ENCODE results near the gene PIAS1. TPM values are rescaled to one million over a fixed set of nuclear protein-coding genes. Genes with fewer than 3 reads are reported as not detected.

PIAS1 gene
- total and polyA plus RNA-seq, 2 donors (not counting 1 experiment from before 2014, with no cell fraction given): 28.8 to 87.3 TPM

GRCh38 chr15:68129072-68129471 is 75.0 kb downstream of the PIAS1 start:
- no peaks in the 10 kb centered on the region for H3K27me3 ChIP-seq (replicated peaks in 1 of 4; ENCODE audit: control extremely low read depth in 1 of 4, control insufficient read depth in 3 of 4, insufficient read depth in 4 of 4, low read length in 3 of 4)
- WGBS (ENCODE audit: insufficient coverage): no CpG with 5 or more reads among the region's 3 CpGs
- H2AFZ ChIP-seq (ENCODE audit: insufficient read depth, low read depth, low read length, poor library complexity, severe bottlenecking): no peak overlapping the region
- TF ChIP-seq EZH2 (IDR thresholded peaks at IDR 0.05; ENCODE audit: borderline replicate concordance, insufficient read depth, low read depth, low read length, poor library complexity, severe bottlenecking): no peak
- TF ChIP-seq, protein P1, sequence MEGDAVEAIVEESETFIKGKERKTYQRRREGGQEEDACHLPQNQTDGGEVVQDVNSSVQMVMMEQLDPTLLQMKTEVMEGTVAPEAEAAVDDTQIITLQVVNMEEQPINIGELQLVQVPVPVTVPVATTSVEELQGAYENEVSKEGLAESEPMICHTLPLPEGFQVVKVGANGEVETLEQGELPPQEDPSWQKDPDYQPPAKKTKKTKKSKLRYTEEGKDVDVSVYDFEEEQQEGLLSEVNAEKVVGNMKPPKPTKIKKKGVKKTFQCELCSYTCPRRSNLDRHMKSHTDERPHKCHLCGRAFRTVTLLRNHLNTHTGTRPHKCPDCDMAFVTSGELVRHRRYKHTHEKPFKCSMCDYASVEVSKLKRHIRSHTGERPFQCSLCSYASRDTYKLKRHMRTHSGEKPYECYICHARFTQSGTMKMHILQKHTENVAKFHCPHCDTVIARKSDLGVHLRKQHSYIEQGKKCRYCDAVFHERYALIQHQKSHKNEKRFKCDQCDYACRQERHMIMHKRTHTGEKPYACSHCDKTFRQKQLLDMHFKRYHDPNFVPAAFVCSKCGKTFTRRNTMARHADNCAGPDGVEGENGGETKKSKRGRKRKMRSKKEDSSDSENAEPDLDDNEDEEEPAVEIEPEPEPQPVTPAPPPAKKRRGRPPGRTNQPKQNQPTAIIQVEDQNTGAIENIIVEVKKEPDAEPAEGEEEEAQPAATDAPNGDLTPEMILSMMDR (IDR thresholded peaks at IDR 0.05): no peak
- no peak overlapping the region for H3K4me3 ChIP-seq (ENCODE audit: control extremely low read depth in 1 of 5, extremely low read depth in 1 of 5, insufficient read depth in 1 of 5, low read depth in 2 of 5, low read length in 4 of 5)
- peaks cover 62% of the 10 kb centered on the region for H4K20me1 ChIP-seq (ENCODE audit: control insufficient read depth, insufficient read depth, low read length, poor library complexity, severe bottlenecking)
- DNase-seq (no peak), ATAC-seq (ENCODE audit: low read depth) (no peak)
- Mint-ChIP-seq H3K4me3 (no peak overlapping the region), H3K27ac (no peak overlapping the region), H3K27me3 (no peaks in the 10 kb centered on the region), H3K4me1 (peaks cover 11% of the 10 kb centered on the region), H3K9me3 (ENCODE audit: insufficient read depth) (peaks cover 3% of the 10 kb centered on the region)
- intact Hi-C loops (cut with micrococcal nuclease): no loop called here
- POLR2A ChIA-PET: no interaction called here
- peaks cover 73% of the 10 kb centered on the region for H3K79me2 ChIP-seq (ENCODE audit: control insufficient read depth, insufficient read depth, low read length)
- CTCF ChIA-PET: no interaction called here
- no peak overlapping the region for H3K27ac ChIP-seq (ENCODE audit: low read length in 2 of 2)
- no peaks in the 10 kb centered on the region for H3K9me3 ChIP-seq (ENCODE audit: control extremely low read depth in 1 of 3, control insufficient read depth in 2 of 3, insufficient read depth in 1 of 3, low read length in 2 of 3)
- H3K36me3 ChIP-seq (replicated peaks in 1 of 2; ENCODE audit: control extremely low read depth in 1 of 2, control insufficient read depth in 1 of 2, extremely low read depth in 1 of 2, insufficient read depth in 2 of 2, low read length in 1 of 2): peaks cover 1 to 3% of the 10 kb centered on the region in 2 experiments
- H3K9ac ChIP-seq (ENCODE audit: low read length): no peak overlapping the region
- no peak overlapping the region for H3K4me2 ChIP-seq (replicated peaks; ENCODE audit: low read depth, low read length, poor library complexity, severe bottlenecking)
- no peaks in the 10 kb centered on the region for H3K4me1 ChIP-seq (ENCODE audit: control insufficient read depth in 2 of 2, insufficient read depth in 2 of 2, low read length in 2 of 2)

GRCh38 chr15:68130851-68131250 is 76.7 kb downstream of the PIAS1 start:
- H3K4me3 ChIP-seq (ENCODE audit: control extremely low read depth in 1 of 5, extremely low read depth in 1 of 5, insufficient read depth in 1 of 5, low read depth in 2 of 5, low read length in 4 of 5): no peak overlapping the region
- peaks cover 55% of the 10 kb centered on the region for H3K79me2 ChIP-seq (ENCODE audit: control insufficient read depth, insufficient read depth, low read length)
- H3K27ac Mint-ChIP-seq: no peak overlapping the region
- H3K9me3 ChIP-seq (ENCODE audit: control extremely low read depth in 1 of 3, control insufficient read depth in 2 of 3, insufficient read depth in 1 of 3, low read length in 2 of 3): no peaks in the 10 kb centered on the region
- H2AFZ ChIP-seq (ENCODE audit: insufficient read depth, low read depth, low read length, poor library complexity, severe bottlenecking): no peak overlapping the region
- no peaks in the 10 kb centered on the region for H3K27me3 ChIP-seq (replicated peaks in 1 of 4; ENCODE audit: control extremely low read depth in 1 of 4, control insufficient read depth in 3 of 4, insufficient read depth in 4 of 4, low read length in 3 of 4)
- no peak overlapping the region for H3K4me2 ChIP-seq (replicated peaks; ENCODE audit: low read depth, low read length, poor library complexity, severe bottlenecking)
- POLR2A ChIA-PET: no interaction called here
- peaks cover 1% of the 10 kb centered on the region for H3K9me3 Mint-ChIP-seq (ENCODE audit: insufficient read depth)
- H3K36me3 ChIP-seq (replicated peaks in 1 of 2; ENCODE audit: control extremely low read depth in 1 of 2, control insufficient read depth in 1 of 2, extremely low read depth in 1 of 2, insufficient read depth in 2 of 2, low read length in 1 of 2): peaks cover under 1 to 3% of the 10 kb centered on the region in 2 experiments
- TF ChIP-seq, protein P1 (IDR thresholded peaks at IDR 0.05): no peak
- TF ChIP-seq EZH2 (IDR thresholded peaks at IDR 0.05; ENCODE audit: borderline replicate concordance, insufficient read depth, low read depth, low read length, poor library complexity, severe bottlenecking): no peak
- H3K4me1 Mint-ChIP-seq: peaks cover 11% of the 10 kb centered on the region
- intact Hi-C loops (cut with micrococcal nuclease): no loop called here
- CTCF ChIA-PET: interaction anchor here (0.8 kb wide), 1 partner anchor 23 kb away, joined by 3 read pairs; no protein-coding TSS in a partner anchor
- no peaks in the 10 kb centered on the region for H3K27me3 Mint-ChIP-seq
- no peak overlapping the region for H3K9ac ChIP-seq (ENCODE audit: low read length)
- WGBS (ENCODE audit: insufficient coverage): no CpG with 5 or more reads among the region's 3 CpGs
- H4K20me1 ChIP-seq (ENCODE audit: control insufficient read depth, insufficient read depth, low read length, poor library complexity, severe bottlenecking): peaks cover 46% of the 10 kb centered on the region
- DNase-seq (no peak), ATAC-seq (ENCODE audit: low read depth) (no peak)
- H3K4me3 Mint-ChIP-seq: no peak overlapping the region
- H3K4me1 ChIP-seq (ENCODE audit: control insufficient read depth in 2 of 2, insufficient read depth in 2 of 2, low read length in 2 of 2): no peaks in the 10 kb centered on the region
- no peak overlapping the region for H3K27ac ChIP-seq (ENCODE audit: low read length in 2 of 2)
